Spinal cord (tissue), 10 donors: ENCODE results near the gene CHMP4B. TPM values are rescaled to one million over a fixed set of nuclear protein-coding genes. Genes with fewer than 3 reads are reported as not detected.

ENCODE experiments used
- DNase-seq, 6 donors: peaks; one replicate each; pipeline versions ENCODE4 v3.0.0 to v3.0.0-alpha.2; 2013 to 2015; ENCODE audit warnings: low spot score in 6 of 6, low read depth in 4 of 6
- H3K27ac ChIP-seq: one replicate; pipeline ENCODE4 v1.5.1; 2013; ENCODE audit warnings: low read depth, low read length, control low read depth
- H3K27me3 ChIP-seq: one replicate; pipeline ENCODE4 v1.6.1; 2013; ENCODE audit warnings: low read length; ENCODE audit not compliant: control insufficient read depth, insufficient read depth
- H3K36me3 ChIP-seq: one replicate; pipeline ENCODE4 v1.6.1; 2013; ENCODE audit warnings: low read length; ENCODE audit not compliant: control insufficient read depth, insufficient read depth
- H3K4me1 ChIP-seq: one replicate; pipeline ENCODE4 v1.6.1; 2013; ENCODE audit warnings: low read length; ENCODE audit not compliant: control insufficient read depth, insufficient read depth
- H3K4me3 ChIP-seq: one replicate; pipeline ENCODE4 v1.5.1; 2013; ENCODE audit warnings: low read depth, low read length, control low read depth
- H3K9me3 ChIP-seq: one replicate; pipeline ENCODE4 v1.6.1; 2013; ENCODE audit warnings: low read length; ENCODE audit not compliant: control insufficient read depth, insufficient read depth
- WGBS: methylation state at CpG from one replicate; pipeline ENCODE4 v1.1.5; 2013; ENCODE audit warnings: missing lambda C conversion rate; ENCODE audit not compliant: insufficient coverage; 5-methylcytosine and 5-hydroxymethylcytosine counted together
- polyA plus RNA-seq, 2 donors: library from polyadenylated mRNA; unstranded; fragments of 120-200 nt; gene quantifications; one replicate each; pipeline ENCODE4 v1.2.1, GENCODE V29; 2013; ENCODE audit not compliant: insufficient read length in 2 of 2
- total RNA-seq, 2 donors: library from RNA; depleted of rRNA in 1 of 2; stranded (reverse); fragments of 120-200 nt in 1 of 2; fragments of >200 nt in 1 of 2; gene quantifications; one replicate each; pipeline versions ENCODE4 v1.2.3 to v1.2.4, GENCODE V29; 2013 to 2014
- donor health status: healthy.

CHMP4B gene
- total and polyA plus RNA-seq, 4 donors, result 47.3 to 187 (median 114) TPM

DNA sequence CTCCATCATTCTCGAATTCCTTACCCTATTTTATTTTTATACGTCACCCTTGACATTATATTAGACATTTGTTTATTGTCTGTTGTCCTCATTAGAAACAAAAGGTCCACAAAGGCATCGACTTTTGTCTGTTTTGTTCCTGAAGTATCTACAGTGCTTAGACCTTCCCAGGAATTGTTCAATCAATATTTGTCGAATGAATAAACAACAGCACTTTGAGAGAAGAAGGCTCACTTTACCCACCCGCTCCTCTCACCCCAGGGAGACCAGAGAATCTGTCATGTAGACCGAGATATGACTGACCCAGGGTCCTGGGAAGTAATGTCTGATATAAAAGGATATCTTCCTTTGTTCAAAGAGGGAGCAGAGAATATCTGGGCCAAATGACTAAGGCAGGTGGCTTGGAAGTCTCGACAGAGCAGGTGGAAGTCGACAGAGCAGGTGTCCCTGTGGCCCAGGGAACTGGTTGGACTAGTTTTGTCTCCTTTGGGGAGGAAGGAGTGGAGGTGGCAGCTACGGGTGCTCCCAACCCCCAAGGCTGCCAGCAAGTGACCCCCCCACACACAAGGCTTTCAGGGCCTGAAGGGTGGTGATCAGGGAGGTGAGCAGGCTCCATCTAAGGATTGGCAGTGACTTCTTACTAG is 14.8 kb upstream of the CHMP4B start:
- Histone ChIP-seq H3K27me3 (no peaks in the 10 kb centered on the region), H3K4me1 (peaks cover 2% of the 10 kb centered on the region), H3K36me3 (peaks cover 9% of the 10 kb centered on the region), H3K4me3 (no peak overlapping the region), H3K27ac (no peak overlapping the region), H3K9me3 (no peaks in the 10 kb centered on the region)
- WGBS, result 71% methylated on average over 5 of the region's 9 CpGs
- DNase-seq, result no peak

DNA sequence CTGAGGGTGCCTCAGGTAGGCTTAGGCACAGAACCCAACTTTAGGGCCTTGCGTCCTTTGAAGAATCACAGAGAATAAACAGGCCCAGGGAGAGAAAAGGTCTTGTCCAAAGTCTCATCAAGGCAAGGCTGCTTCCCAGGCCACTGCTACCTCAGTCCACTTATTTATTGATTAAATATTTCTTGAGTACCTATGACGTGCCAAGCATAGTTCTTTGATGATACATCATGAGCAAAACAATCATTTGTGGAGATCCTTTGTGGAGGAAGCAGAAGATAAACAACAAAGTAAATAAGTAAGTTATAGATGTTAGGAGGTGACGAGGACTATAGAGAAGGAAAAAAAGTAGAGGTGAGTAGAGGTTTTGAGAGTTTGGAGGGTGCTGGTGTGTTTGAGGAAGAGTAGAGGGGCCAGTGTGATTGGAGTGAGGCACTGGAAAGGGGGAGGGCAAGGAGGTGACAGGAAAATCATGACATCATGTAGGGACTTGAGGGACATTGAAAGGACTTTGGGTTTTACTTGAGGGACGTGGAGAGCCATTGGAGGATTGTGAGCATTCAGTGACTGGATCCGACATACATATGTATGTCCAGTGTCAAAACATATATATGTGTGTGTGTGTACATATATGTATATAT is 14.1 kb upstream of the CHMP4B start:
- Histone ChIP-seq H3K4me3 (no peak overlapping the region), H3K36me3 (peaks cover 5% of the 10 kb centered on the region), H3K4me1 (peaks cover 2% of the 10 kb centered on the region), H3K27me3 (no peaks in the 10 kb centered on the region), H3K9me3 (no peaks in the 10 kb centered on the region), H3K27ac (no peak overlapping the region)
- WGBS, result 100% methylated on average over 1 of the region's 5 CpGs
- DNase-seq, result no peak

DNA sequence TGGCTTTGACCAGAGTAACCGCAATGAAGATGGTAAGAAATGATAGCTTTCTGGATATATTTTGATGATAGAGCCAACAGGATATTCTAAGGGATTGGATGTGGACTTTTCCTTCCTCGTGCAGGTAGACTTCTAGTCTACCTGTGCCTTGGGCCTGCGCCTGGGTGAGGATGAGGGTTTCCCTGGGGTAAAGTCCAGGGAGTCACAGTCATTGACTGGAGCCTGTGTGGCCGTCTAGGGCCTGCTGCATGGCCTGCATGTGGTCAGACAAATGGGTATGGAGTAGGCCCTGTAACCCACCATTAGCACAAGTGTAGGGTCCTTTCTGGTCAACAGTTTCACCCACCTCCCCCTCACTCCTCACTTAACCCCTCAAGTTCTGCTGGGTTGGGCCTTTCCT is 12.7 kb upstream of the CHMP4B start:
- H3K9me3 ChIP-seq, result no peaks in the 10 kb centered on the region
- H3K27ac ChIP-seq, result no peak overlapping the region
- 85% methylated on average over 4 of the region's 4 CpGs for WGBS
- H3K4me1 ChIP-seq, result no peaks in the 10 kb centered on the region
- H3K27me3 ChIP-seq, result no peaks in the 10 kb centered on the region
- H3K4me3 ChIP-seq, result no peak overlapping the region
- H3K36me3 ChIP-seq, result no peaks in the 10 kb centered on the region
- no peak for DNase-seq

DNA sequence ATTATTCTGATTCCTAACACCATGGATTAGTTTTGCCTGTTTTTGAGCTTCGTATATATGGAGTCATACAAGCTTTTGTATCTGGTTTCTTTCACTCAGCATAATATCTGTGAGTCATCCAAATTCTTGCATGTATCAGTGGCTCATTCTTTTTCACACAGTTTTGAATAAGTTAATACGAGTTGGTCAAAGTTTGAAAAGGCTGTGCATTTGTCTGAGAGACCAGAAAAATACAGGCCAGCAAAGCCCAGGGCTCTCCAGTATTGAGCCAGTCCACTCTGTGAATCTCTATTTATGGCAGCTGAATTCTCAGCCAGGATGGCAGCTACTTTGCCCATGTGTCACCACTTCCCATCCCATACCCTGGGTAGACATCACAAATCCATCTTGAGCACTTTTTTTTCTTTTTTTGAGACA is 7.2 kb upstream of the CHMP4B start:
- no CpG with 5 or more reads among the region's 2 CpGs for WGBS
- H3K27ac ChIP-seq, result no peak overlapping the region
- no peaks in the 10 kb centered on the region for H3K9me3 ChIP-seq
- H3K36me3 ChIP-seq, result no peaks in the 10 kb centered on the region
- no peak overlapping the region for H3K4me3 ChIP-seq
- DNase-seq, result no peak
- no peaks in the 10 kb centered on the region for H3K27me3 ChIP-seq
- no peaks in the 10 kb centered on the region for H3K4me1 ChIP-seq

DNA sequence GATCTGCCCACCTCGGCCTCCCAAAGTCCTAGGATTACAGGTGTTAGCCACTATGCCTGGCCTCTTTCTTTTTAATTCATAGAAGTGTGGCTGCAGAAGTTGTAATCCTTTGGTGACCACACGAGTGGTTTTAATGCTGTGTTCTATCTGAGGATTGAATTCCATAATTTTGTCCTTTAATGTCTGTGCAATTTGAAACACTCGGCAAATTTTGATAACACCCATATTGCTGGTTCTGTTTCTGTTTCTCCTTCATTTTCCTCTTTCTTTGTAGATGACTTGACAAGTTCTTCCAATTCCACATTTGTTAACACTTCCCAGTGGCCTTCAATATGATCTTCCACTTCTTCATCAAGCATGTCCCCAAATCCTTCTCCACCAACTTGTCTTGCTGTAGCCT is 2.8 kb upstream of the CHMP4B start:
- whole genome bisulfite sequencing, result 100% methylated on average over 3 of the region's 3 CpGs
- no peaks in the 10 kb centered on the region for H3K9me3 ChIP-seq
- no peaks in the 10 kb centered on the region for H3K27me3 ChIP-seq
- no peak overlapping the region for H3K27ac ChIP-seq
- H3K36me3 ChIP-seq, result no peaks in the 10 kb centered on the region
- no peak overlapping the region for H3K4me3 ChIP-seq
- no peak for DNase-seq
- peaks cover 13% of the 10 kb centered on the region for H3K4me1 ChIP-seq

DNA sequence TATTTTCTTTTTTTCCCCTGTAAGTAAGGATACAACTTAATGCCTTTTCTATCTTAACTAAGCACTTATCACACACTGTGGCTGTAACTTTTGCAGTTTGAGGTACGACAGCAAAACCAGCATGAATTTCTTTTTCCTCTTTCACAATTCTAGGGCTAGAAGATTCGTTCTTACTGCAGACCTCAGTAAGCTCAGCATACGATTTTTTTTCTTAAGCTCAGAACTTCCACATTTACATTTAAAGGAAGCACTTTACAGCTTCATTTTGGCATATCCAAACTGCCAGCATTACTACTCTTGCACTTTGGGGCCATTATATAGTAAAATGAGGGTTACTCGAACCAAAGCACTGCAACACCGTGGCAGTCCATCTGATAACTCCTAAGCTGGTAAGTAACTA is 889 bp upstream of the CHMP4B start:
- Histone ChIP-seq H3K4me3 (no peak overlapping the region), H3K4me1 (peaks cover 27% of the 10 kb centered on the region), H3K27me3 (no peaks in the 10 kb centered on the region), H3K27ac (no peak overlapping the region), H3K36me3 (no peaks in the 10 kb centered on the region), H3K9me3 (no peaks in the 10 kb centered on the region)
- WGBS, result 71% methylated on average over 3 of the region's 5 CpGs
- no peak for DNase-seq

DNA sequence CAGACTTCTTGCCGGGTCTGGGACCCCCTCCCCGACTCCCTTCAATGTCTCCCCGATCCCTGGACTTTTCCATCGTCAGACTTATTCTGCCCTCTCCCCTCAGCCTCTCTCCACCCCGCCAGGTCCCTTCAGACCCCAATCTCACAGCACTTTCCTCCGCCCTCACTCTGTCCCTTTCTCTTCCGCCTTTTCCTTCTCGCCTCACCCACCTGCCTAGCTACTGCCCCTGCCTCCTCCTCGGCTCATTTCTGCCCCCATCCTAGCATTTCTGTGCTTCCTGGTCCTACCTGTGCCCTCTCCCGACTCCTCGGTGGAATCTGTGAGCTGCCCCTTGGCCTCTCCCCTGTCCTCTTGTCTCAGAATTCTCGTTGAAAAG is 616 bp downstream of the CHMP4B start:
- DNase-seq, result no peak
- Histone ChIP-seq H3K9me3 (no peaks in the 10 kb centered on the region), H3K27me3 (no peaks in the 10 kb centered on the region), H3K4me3 (peak overlapping the region; percentile 89), H3K27ac (peak overlapping the region; percentile 90), H3K36me3 (no peaks in the 10 kb centered on the region), H3K4me1 (peaks cover 27% of the 10 kb centered on the region)
- 1% methylated on average over 12 of the region's 12 CpGs for WGBS

DNA sequence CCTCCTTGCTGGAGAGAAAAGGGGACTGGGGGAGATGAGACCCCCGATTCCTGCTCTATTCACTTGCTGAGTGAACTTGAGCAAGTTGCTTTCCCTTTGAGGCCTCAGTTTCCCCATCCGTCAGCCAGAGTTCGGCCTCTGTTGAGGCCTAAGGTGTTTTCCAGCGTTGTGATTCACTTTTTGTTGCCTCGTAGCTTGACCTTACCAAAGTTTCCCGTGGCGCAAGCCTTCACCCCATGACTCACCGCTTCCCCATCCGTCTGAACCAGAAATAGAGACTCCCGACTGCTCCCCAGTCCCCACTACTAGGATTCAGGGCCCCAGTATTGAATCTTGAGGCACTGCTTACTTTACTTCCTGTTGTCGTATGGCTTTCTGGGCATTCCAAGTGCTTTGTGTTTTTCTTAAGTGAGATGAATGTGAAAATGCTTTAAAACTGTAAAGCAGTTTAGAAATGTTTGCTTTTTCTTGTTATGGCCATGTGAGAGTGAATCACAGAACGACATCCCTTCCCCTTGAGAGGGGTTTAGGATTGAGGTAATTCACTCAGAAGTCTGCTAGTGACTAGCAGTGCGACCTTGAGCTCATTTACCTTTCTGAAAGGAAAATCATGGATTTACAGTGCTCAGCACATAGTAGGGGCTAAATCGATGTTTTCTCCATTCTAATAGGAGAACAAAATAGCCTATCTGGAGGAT is 1.2 kb downstream of the CHMP4B start:
- Histone ChIP-seq H3K9me3 (no peaks in the 10 kb centered on the region), H3K27ac (peak overlapping the region; percentile 90), H3K4me3 (peak overlapping the region; percentile 89), H3K27me3 (no peaks in the 10 kb centered on the region), H3K36me3 (no peaks in the 10 kb centered on the region), H3K4me1 (peaks cover 27% of the 10 kb centered on the region)
- WGBS, result 2% methylated on average over 10 of the region's 14 CpGs
- DNase-seq, result peak in 1 of 6 donors; percentile 32

DNA sequence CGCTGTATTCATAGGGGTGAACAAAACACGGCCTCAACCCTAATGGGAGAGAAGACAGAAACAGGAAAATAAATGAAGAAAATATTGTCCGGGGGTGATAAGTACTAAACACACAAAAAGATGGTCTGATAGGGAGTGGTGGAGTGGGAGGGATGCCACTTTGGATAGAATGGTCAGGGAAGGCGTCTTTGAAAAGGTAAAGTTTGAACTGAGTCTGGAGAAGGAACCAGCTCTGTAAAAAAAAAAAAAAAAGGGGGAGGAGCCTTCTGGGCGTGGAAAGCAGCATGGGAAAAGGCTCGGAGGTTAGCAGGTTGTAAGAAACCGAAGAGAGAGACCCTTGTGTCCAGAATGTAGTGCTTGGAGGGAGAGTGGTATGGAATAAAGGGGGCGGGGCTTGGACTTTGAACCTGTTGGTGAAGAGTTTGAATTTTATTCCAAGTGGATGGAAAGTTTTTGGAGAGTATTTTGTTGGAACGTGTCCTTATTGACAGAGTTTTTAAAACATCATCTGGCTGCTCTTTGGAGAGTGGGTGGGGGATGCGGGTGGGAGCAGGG is 1.8 kb downstream of the CHMP4B start:
- peak overlapping the region; percentile 89 for H3K4me3 ChIP-seq

More for the DNA sequence above, 1.8 kb downstream of the CHMP4B start:
- Histone ChIP-seq H3K27ac (peak overlapping the region; percentile 90), H3K4me1 (peaks cover 30% of the 10 kb centered on the region), H3K27me3 (no peaks in the 10 kb centered on the region), H3K9me3 (no peaks in the 10 kb centered on the region), H3K36me3 (no peaks in the 10 kb centered on the region)
- peak in 1 of 6 donors; percentile 41 for DNase-seq
- 24% methylated on average over 10 of the region's 10 CpGs for WGBS
